Left hindlimb (tissue), 1 donor: ENCODE results near the gene PEDS1.
"Not testable (repeated sequence)": the region's sequence is repeated elsewhere in the genome, so short reads cannot be mapped to it uniquely, and the experiment has no call there.

Source experiments
- DNase-seq: peaks from one replicate; pipeline ENCODE4 v3.0.0-alpha.2; 2018

Gene PEDS1

DNA sequence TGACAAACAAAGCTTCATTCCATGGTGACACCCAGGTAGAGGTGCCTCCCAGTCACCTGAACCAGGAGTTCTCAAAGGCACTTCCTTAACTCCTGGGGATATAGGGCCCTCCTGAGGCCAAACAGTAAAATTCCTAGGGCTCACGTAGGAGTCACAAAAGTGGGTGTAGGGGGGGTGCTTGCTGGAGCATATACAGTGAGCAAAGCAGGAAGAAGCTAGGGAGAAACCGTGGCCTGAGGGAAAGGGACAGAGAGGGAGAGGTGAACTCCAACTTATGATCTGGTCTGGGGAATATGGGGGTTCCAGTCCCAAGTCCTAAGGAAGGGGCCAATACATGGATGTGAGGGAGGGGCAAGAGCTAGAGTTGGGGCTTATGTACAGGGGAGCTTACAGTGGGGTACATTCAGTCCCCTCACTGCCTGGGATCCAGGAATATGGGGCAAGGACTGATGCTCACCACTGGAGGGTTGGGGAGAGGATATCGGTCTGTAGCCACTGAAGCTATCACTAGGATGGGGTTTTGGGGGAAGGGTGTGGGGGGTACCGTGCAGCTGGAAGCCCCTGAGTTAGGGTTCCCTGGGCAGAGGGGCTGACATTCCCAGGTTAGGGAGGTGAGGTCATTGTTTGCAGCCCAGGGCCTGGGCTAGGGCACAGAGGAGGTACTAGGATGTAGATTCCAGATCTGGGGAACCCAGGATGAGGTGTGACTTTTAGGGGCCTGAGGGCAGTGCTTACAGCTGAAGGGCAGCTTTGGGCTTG, 950 bp downstream of the PEDS1 start:
- DNase-seq: no peak

DNA sequence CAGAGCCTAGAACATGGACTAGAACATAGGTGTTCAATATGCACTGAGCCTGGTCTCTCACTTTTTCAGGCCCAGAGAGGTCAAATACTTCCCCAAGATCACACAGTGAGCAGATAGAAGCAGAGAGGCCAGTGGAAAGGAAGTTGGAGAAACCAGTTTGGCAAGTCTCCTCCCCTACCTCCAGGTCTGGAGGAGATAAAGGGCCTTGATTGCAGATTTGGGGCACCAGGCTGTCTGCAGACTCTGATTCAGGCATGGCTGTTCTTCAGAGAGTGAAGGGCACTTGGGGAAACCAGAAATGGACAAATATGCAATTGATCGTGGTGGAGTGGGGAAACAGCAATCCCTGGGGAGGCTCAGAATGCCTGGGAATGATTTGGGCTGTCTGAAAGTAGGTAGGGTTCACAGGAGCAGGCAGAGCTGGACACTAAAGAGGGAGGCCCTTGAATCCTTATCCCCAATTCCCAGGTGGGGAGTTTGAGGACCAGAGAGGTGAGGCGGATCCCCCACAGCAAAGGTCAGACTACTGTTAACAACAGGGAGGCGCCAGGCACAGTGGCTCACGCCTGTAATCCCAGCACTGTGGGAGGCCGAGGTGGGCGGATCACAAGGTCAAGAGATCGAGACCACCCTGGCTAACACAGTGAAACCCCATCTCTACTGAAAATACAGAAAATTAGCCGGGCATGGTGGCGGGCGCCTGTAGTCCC, 2.3 kb downstream of the PEDS1 start:
- DNase-seq: no peak

- DNase-seq: peak; percentile 32
Measured at GRCh38 chr20:50149481-50150254, 3.9 kb downstream of the PEDS1 start.

DNA sequence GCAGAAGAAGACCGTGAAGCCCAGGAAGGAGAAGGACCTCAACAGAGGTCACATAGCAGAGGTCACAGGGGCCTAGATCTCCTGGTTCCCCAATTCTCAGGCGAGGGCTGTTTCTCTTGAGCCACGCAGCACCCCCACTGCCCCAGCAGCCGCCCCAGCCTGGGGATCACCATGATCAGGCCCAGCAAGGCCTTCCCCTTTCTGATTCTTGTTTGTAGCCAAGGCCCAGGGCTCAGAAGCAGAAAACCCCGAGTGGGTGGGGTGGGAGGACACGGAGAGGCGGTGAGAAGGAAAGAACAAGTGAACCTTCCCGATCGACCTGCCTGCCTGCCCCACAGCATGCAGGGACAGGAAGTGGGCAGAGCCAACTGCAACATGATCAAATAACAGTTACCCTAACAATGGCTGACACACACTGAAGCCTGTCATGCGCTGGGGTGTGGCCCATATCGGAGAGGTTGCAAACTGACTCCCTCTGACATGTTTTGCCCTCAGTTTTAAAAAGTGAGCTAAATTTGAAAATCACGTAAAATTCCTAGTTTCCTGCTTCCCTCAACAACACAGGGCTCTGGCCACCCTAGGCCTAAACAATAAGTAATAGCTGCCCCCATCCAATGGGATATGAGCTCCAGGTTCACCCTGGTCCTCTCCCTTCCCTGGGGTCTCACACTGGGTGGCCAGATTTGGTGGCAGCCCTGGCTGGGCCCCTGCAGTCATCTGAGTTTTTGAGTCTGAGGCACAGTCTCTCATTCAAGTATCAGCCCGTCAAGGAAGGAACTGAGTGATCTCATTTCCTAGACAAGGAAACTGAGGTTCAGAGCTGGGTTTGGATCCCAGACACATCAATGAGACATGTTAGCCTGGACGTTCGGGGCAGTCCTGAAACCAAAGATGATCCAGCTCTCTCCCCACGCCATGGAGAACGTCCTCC, 6.5 kb downstream of the PEDS1 start:
- DNase-seq: no peak

DNA sequence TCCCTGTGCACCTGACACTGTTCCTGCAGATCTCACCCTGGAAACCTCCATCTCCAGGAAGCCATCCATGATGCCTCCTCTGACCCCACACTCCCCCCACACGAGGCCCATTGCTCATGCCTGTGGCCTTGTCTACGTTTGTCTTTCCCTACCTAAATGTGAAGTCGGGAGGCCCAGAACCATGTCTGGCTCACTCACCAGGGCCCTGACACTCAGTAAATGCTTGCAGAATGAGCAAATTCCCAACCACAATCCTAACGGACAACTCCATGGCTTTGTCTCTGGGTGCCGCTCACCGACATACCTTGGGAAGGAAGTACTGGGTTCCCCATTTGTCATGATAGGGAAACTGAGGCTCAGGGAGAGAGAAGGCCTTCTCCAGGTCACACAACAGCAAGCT, 7.3 kb downstream of the PEDS1 start:
- no peak for DNase-seq

DNA sequence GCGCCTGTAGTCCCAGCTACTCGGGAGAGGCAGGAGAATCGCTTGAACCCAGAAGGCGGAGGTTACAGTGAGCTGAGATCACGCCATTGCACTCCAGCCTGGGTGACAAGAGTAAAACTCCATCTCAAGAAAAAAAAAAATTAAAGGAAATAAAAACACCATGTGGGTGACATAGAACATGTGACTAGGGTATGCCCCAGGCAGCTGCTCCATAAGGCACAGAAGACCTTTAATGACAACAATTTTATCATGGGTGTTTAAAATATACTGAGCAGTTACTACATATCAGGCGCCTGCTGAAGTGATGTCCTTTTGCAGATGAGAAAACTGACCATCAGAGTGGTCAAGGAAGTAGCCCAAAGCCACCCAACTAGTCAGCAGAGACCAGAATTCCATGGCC, 8.0 kb downstream of the PEDS1 start:
- no peak for DNase-seq

DNA sequence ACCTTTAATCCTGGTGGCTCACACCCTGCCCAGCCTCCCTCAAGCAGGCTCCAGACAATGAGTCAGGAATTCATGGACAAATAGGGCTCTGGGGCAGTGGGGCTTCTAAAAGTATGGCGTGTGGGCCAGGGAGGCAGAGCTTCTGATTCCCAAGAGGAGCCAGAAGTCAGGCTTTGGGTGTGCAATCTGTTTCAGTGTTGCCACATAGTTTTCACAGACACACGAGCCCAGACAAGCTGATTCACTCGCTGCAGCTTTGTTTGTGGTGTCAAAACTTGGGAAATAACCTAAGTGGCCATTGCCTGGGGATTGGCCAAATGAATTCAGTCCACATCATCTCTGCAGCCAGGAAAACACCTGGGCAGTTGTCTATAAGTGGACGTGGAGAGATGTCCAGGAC, 9.2 kb downstream of the PEDS1 start:
- DNase-seq: no peak

- DNase-seq: no peak
Measured at GRCh38 chr20:50142812-50143211, 10.7 kb downstream of the PEDS1 start.

DNA sequence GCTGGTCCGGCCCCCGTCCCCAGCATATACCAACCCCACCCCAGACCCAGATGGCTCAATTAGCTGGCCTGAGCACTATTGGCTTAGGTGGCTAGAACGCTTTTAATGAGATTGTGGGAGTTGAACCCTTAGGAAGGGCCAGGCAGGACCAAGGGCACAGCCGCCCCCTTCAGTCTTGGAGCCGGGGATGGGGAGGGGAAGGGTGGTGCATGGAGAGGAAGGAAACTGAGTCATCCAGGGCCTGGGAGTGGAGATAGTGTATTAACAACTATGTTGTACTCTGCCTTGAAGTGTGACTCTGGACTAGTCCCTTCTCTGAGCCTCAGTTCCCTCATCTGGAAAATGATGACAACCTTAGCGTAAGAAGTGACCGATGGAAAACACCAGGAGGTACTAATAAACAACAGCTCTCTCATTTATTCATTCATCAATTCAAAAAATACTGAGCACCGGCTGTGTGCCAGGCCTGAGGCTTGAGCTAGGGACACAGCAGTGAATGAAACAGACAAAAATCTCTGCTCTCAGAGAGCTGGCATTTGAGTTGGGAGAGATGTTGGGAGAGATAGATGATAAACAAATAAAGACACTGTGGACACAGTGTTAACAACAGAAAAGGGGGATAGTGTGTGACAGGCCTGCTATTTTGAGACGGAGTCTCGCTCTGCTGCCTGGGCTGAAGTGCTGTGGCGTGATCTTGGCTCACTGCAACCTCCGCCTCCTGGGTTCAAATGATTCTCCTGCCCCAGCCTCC, 11.5 kb downstream of the PEDS1 start:
- DNase-seq: no peak

GRCh38 chr20:50141018-50141675, 12.4 kb downstream of the PEDS1 start:
- no peak for DNase-seq

GRCh38 chr20:50140339-50140859, 13.1 kb downstream of the PEDS1 start:
- no peak for DNase-seq

GRCh38 chr20:50138479-50139393, 14.8 kb downstream of the PEDS1 start:
- DNase-seq: no peak

DNA sequence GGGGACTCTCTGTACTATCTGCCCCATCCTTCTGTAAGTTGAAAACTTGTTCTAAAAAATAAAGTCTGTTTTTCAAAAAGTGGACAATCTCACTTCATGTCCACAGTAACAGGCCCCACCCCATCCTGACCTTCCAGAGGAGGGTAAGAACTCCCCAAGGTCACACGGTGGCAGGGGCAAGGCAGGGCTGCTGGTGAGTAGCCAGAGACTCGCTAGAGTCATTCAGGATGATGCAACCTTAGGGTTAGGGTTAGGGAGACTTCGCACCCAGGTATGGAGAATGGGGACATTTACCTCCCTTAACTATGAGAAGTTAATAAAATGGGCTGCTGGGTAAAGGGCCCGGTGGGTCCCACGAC, 15.4 kb downstream of the PEDS1 start:
- no peak for DNase-seq

DNA sequence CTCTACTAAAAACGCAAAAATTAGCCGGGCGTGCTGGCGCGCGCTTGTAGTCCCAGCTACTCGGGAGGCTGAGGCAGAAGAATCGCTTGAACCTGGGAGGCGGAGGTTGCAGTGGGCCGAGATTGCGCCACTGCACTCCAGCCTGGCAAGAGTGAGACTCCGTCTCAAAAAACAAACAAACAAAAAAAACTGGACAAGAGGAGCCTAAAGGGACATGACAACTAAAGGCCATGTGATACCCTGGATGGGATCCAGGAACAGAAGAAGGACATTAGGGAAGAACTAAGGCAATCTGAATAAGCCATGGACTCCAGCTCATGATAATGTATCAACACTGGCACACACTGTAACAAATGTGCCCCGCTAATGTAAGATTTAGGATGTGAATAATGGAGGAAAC, 15.8 kb downstream of the PEDS1 start:
- not testable (repeated sequence) for DNase-seq

DNA sequence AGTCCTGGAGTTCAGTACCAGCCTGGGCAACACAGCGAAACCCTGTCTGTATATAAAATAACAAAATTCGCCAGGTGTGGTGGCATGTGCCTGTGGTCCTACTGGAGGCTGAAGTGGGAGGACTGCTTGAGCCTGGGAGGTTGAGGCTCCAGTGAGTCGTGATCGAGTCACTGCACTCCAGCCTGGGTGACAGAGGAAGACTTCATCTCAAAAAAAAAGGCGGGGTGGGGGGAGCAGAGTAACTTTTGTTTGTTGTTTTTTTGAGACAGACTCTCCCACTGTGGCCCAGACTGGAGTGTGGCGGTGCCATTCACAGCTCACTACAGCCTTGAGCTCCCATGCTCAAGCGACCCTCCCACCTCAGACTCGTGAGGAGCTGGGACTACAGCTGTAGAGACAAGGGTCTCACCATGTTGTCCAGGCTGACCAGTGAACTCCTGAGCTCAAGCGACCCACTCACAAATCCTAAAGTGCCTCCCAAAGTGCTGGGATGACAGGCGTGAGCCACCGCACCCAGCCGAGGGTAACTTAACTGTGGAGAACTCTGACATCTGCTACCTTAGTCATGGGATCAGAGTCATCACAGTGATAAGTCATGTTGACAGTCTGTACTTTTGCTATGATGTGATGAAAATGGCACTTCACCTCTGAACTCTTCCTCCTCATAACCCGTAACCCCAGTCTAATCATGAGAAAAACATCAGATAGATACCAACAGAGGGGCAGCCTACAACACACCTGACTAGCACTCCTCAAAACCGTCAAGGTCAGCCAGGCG, 16.5 kb downstream of the PEDS1 start:
- no peak for DNase-seq

GRCh38 chr20:50135157-50135556, 18.4 kb downstream of the PEDS1 start:
- not testable (repeated sequence) for DNase-seq

GRCh38 chr20:50133474-50134217, 19.9 kb downstream of the PEDS1 start:
- DNase-seq: no peak

DNA sequence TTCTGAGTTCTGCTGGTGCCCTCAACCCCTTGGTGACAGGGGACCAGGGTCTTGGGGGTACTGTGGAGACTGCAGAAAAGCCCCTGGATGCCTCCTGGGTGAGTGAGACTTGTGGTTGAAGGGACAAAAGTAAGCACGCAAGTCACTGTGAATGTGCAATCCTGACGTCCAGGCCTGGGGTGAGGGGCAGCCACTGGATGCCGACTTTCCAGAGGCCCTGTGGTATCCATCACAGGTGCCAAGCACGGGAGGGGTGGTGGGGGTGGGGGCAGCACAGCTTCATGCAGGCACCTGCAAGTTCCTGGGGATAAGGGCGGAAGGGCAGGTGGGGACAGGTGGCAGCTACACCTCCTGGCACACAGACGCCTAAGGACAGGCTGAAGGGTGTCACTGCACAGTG, 20.5 kb downstream of the PEDS1 start:
- no peak for DNase-seq
